Measurements from ENCODE around the gene ERCC6L2. TPM values are rescaled to one million over a fixed set of nuclear protein-coding genes. Genes with fewer than 3 reads are reported as not detected.

The ERCC6L2 gene, protein sequence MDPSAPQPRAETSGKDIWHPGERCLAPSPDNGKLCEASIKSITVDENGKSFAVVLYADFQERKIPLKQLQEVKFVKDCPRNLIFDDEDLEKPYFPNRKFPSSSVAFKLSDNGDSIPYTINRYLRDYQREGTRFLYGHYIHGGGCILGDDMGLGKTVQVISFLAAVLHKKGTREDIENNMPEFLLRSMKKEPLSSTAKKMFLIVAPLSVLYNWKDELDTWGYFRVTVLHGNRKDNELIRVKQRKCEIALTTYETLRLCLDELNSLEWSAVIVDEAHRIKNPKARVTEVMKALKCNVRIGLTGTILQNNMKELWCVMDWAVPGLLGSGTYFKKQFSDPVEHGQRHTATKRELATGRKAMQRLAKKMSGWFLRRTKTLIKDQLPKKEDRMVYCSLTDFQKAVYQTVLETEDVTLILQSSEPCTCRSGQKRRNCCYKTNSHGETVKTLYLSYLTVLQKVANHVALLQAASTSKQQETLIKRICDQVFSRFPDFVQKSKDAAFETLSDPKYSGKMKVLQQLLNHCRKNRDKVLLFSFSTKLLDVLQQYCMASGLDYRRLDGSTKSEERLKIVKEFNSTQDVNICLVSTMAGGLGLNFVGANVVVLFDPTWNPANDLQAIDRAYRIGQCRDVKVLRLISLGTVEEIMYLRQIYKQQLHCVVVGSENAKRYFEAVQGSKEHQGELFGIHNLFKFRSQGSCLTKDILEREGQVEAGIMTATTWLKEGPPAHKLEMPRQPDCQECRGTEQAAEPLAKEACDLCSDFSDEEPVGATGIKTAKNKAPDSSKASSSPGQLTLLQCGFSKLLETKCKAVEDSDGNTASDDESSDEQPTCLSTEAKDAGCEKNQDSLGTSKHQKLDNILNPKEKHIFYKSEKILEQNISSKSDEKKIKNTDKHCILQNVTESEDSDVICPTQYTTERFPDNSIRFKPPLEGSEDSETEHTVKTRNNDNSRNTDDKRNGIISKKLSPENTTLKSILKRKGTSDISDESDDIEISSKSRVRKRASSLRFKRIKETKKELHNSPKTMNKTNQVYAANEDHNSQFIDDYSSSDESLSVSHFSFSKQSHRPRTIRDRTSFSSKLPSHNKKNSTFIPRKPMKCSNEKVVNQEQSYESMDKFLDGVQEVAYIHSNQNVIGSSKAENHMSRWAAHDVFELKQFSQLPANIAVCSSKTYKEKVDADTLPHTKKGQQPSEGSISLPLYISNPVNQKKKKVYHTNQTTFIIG (N-terminal part only)
- 10 to 100 TPM in 2 of 4 donors, 1 to 10 TPM in 2; 4.9 to 27.5 (median 9.3) TPM for polyA plus RNA-seq
- long read RNA-seq, donor 1, full-length matches to known transcripts, result 2 of 8 reads
- long read RNA-seq, donor 1, partial matches to known transcripts, result 6 of 8 reads
- long read RNA-seq, donor 1, other reads (novel, unspliced or antisense), result 0 of 8 reads
- long read RNA-seq, donor 2, result 0 reads
- long read RNA-seq, donor 3, partial matches to known transcripts, result 0 of 2 reads
- long read RNA-seq, donor 3, other reads (novel, unspliced or antisense), result 0 of 2 reads
- long read RNA-seq, donor 4, result 0 reads
- long read RNA-seq, donor 5, result 0 reads
- long read RNA-seq, donor 6, partial matches to known transcripts, result 0 of 1 reads
- long read RNA-seq, donor 6, other reads (novel, unspliced or antisense), result 0 of 1 reads
- long read RNA-seq, donor 7, result 0 reads
- long read RNA-seq, donor 8, partial matches to known transcripts, result 0 of 1 reads
- long read RNA-seq, donor 8, other reads (novel, unspliced or antisense), result 0 of 1 reads
- long read RNA-seq, donor 9, result 0 reads
- long read RNA-seq, donor 10, partial matches to known transcripts, result 6 of 8 reads
- long read RNA-seq, donor 10, other reads (novel, unspliced or antisense), result 0 of 8 reads

DNA sequence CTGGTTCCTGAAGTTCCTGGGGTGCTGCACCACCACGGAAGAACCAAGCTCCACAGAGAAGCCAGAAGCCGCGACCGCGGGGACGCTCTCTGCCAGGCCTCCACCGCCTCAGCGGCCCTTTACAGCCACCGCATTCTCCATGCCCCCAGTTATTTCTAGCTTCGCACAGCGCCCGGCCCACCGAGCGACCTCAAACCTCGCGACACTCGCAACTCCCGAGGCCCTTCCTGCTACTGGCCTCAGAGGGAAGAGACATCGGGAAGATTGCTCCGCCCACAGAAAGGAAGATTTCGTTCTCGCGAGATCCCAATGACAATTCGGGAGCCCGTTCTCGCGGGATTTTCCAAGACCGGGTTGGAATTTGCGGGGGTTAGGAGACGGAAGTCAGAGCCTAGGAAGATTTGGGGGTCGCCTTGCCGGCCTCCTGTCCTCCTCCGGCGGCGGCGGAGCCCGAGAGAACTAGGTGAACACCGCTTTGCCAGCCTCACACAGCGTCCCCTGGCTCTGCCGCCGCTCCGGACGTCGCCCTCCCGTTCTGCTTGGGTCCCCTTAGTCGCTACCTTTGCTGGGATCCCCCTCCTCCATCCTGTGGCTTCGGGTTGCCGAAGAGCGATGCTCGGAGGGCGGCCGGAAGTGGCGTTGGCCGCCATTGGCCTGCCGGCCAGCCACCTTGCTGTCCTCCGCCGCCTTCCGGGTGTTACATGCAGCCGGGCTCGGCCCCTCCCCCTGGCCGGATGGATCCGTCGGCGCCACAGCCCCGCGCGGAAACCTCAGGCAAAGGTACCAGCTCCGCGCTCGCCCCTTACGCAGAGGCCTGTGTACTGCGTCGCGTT, at the start of gene ERCC6L2:
TSS of gene ERCC6L2 (plus strand) at position 387 of the 833 bp plus-strand sequence. CDS start at position 735, 348 bp downstream.
- H3K4me3 ChIP-seq (ENCODE audit: low read depth in 1 of 3, low read length in 3 of 3), result peak within 1 kb of the TSS in 1 of 3 donors; percentile 89
- H3K27me3 ChIP-seq (ENCODE audit: control insufficient read depth in 3 of 3, insufficient read depth in 3 of 3, low read length in 3 of 3), result no peaks in the 10 kb centered on the region
- no peak within 1 kb of the TSS for H3K27ac ChIP-seq (ENCODE audit: low read depth in 1 of 3, low read length in 2 of 3)
- H3K9me3 ChIP-seq (ENCODE audit: control insufficient read depth in 2 of 2, insufficient read depth in 1 of 2, low read depth in 1 of 2, low read length in 1 of 2), result no peaks in the 10 kb centered on the region
- H3K4me1 ChIP-seq (ENCODE audit: control insufficient read depth in 3 of 3, insufficient read depth in 2 of 3, low read depth in 1 of 3, low read length in 2 of 3), result peaks cover 0 to 7% (median 3%) of the 10 kb centered on the region in 3 donors
- DNase-seq, result peak; percentile 96 to 99
- 0% methylated on average over 58 to 74 of the region's 74 CpGs for WGBS, 3 donors
- peaks cover 0 to 3% (median 0%) of the 10 kb centered on the region in 3 donors for H3K36me3 ChIP-seq (ENCODE audit: control insufficient read depth in 3 of 3, insufficient read depth in 2 of 3, low read depth in 1 of 3, low read length in 3 of 3)
- no peak for FAIRE-seq

DNA sequence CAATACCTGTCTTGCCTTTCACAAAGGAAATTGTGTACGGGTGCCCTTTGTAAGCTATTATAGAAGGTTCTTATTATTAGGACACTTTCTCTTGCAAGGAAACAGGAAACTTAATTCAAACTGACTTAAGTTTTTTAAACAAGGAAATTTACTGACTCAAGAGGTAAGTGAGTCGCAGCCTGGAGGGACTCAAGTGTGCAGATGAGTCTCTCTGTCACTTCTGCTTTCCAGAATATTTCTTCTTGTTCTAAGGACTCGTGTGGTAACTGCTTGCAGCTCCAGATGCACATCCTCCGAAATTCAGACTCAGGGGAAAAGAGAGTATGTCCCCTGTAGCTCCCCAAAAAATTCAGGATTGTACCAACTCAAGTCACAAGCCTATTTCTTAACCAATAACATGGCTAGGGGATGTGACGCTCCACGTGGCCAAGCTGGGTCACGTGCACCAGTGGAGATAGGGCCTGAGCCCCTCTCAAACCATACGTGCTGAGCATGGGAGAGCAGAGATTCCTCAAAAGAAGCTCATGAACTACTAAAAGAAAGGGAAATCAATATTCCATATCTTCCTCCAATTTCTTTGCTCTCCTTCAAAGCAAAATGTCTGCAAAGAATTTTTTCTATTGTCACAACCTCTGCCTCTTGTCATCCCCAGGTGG, 49.2 kb upstream of the ERCC6L2 start:
- FAIRE-seq (no peak), DNase-seq (no peak)
- Histone ChIP-seq H3K4me3 (ENCODE audit: low read depth in 1 of 3, low read length in 3 of 3) (no peak overlapping the region), H3K36me3 (ENCODE audit: control insufficient read depth in 3 of 3, insufficient read depth in 2 of 3, low read depth in 1 of 3, low read length in 3 of 3) (peaks cover 0 to 2% (median 0%) of the 10 kb centered on the region in 3 donors), H3K27ac (ENCODE audit: low read depth in 1 of 3, low read length in 2 of 3) (no peak overlapping the region), H3K9me3 (ENCODE audit: control insufficient read depth in 2 of 2, insufficient read depth in 1 of 2, low read depth in 1 of 2, low read length in 1 of 2) (no peaks in the 10 kb centered on the region), H3K4me1 (ENCODE audit: control insufficient read depth in 3 of 3, insufficient read depth in 2 of 3, low read depth in 1 of 3, low read length in 2 of 3) (peaks cover 0 to 2% (median under 1%) of the 10 kb centered on the region in 3 donors), H3K27me3 (ENCODE audit: control insufficient read depth in 3 of 3, insufficient read depth in 3 of 3, low read length in 3 of 3) (no peaks in the 10 kb centered on the region)
- WGBS, 3 donors, result 78 to 90% (median 81%) methylated on average over 8 of the region's 8 CpGs

DNA sequence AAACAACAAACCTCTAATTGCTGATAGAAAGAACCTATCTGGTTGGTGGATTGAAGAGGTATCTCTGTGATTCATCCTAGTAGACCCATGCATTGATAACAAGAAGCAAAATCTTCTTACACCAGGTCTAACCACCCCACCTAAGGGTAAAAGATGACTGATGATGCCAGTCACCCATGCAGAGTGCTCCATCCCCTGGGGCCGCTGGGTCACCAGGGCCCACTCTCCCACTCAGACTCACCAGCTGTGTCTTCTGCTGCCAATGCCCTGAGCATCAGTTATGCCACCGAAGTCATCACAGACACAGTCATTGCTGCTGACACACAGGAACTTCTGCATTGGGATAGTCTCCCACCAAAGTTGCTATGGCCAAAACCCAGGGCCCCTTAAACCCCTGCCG, 44.7 kb upstream of the ERCC6L2 start:
- Histone ChIP-seq H3K27ac (ENCODE audit: low read depth in 1 of 3, low read length in 2 of 3) (no peak overlapping the region), H3K4me1 (ENCODE audit: control insufficient read depth in 3 of 3, insufficient read depth in 2 of 3, low read depth in 1 of 3, low read length in 2 of 3) (peaks cover 2 to 6% (median 2%) of the 10 kb centered on the region in 3 donors), H3K36me3 (ENCODE audit: control insufficient read depth in 3 of 3, insufficient read depth in 2 of 3, low read depth in 1 of 3, low read length in 3 of 3) (peaks cover 0 to 3% (median 0%) of the 10 kb centered on the region in 3 donors), H3K27me3 (ENCODE audit: control insufficient read depth in 3 of 3, insufficient read depth in 3 of 3, low read length in 3 of 3) (no peaks in the 10 kb centered on the region), H3K9me3 (ENCODE audit: control insufficient read depth in 2 of 2, insufficient read depth in 1 of 2, low read depth in 1 of 2, low read length in 1 of 2) (no peaks in the 10 kb centered on the region), H3K4me3 (ENCODE audit: low read depth in 1 of 3, low read length in 3 of 3) (no peak overlapping the region)
- DNase-seq (no peak), FAIRE-seq (no peak)
- 92 to 96% (median 93%) methylated on average over 3 of the region's 3 CpGs for WGBS, 3 donors

DNA sequence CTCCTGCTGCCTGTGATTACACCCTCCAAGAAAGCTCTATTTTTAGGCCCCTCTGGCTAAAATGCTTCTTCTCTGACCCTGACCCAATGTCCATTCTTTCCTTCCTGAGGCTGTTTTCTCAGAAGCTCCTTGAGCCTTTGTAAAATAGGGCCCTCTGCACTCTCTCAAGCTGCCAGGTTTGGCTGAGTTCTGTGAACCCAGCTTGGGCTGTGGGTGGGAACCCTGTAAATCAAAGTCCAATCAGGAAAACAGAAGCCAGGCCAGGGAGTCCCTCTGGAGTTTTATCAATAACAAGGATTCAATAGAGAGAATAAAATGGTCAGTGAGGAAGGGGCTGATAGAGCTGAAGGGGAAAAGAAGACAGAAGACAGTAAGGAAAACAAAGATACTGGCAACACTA, 43.7 kb upstream of the ERCC6L2 start:
- no peak for FAIRE-seq
- H3K4me3 ChIP-seq (ENCODE audit: low read depth in 1 of 3, low read length in 3 of 3), result no peak overlapping the region
- H3K27ac ChIP-seq (ENCODE audit: low read depth in 1 of 3, low read length in 2 of 3), result peak overlapping the region in 1 of 3 donors; percentile 39
- H3K9me3 ChIP-seq (ENCODE audit: control insufficient read depth in 2 of 2, insufficient read depth in 1 of 2, low read depth in 1 of 2, low read length in 1 of 2), result no peaks in the 10 kb centered on the region
- peaks cover 2 to 6% (median 2%) of the 10 kb centered on the region in 3 donors for H3K4me1 ChIP-seq (ENCODE audit: control insufficient read depth in 3 of 3, insufficient read depth in 2 of 3, low read depth in 1 of 3, low read length in 2 of 3)
- DNase-seq, result peak; percentile 29 to 45
- no peaks in the 10 kb centered on the region for H3K27me3 ChIP-seq (ENCODE audit: control insufficient read depth in 3 of 3, insufficient read depth in 3 of 3, low read length in 3 of 3)
- peaks cover 0 to 3% (median 0%) of the 10 kb centered on the region in 3 donors for H3K36me3 ChIP-seq (ENCODE audit: control insufficient read depth in 3 of 3, insufficient read depth in 2 of 3, low read depth in 1 of 3, low read length in 3 of 3)

DNA sequence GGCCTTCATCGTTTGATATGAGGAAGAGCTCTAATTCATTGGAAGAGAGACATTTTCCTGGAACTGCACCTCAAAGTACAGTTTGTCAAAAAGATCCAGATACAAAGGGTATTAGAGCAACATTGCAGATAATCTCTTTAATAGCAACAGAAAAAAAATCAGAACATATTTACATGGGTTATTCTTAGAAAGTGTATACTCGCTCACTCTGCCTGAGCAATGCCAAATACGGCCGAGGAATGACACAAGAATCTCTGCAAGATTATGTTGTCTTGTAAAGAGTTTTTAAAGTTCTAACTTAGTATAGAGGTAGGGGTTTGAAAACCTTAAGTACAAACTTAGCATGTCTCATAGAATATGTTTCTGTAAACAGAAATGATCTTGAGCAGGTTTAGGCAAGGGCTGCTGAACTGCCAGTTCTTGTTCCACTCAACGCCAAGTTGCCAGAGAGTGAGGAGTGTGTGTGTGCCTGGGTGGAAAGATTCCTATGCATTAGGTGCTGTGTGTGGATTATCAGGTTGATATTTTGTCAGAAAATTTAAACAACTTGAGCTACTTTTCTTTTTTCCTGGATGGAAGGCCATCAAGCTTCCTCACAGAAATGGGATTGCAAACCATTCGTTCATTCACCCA, 41.8 kb upstream of the ERCC6L2 start:
- WGBS, 3 donors, result 86 to 93% (median 92%) methylated on average over 6 of the region's 6 CpGs
- FAIRE-seq, result no peak
- no peaks in the 10 kb centered on the region for H3K27me3 ChIP-seq (ENCODE audit: control insufficient read depth in 3 of 3, insufficient read depth in 3 of 3, low read length in 3 of 3)
- H3K4me1 ChIP-seq (ENCODE audit: control insufficient read depth in 3 of 3, insufficient read depth in 2 of 3, low read depth in 1 of 3, low read length in 2 of 3), result peaks cover 2 to 6% (median 2%) of the 10 kb centered on the region in 3 donors
- no peak overlapping the region for H3K27ac ChIP-seq (ENCODE audit: low read depth in 1 of 3, low read length in 2 of 3)
- H3K9me3 ChIP-seq (ENCODE audit: control insufficient read depth in 2 of 2, insufficient read depth in 1 of 2, low read depth in 1 of 2, low read length in 1 of 2), result no peaks in the 10 kb centered on the region
- DNase-seq, result no peak
- peaks cover 0 to 3% (median 0%) of the 10 kb centered on the region in 3 donors for H3K36me3 ChIP-seq (ENCODE audit: control insufficient read depth in 3 of 3, insufficient read depth in 2 of 3, low read depth in 1 of 3, low read length in 3 of 3)
- no peak overlapping the region for H3K4me3 ChIP-seq (ENCODE audit: low read depth in 1 of 3, low read length in 3 of 3)

DNA sequence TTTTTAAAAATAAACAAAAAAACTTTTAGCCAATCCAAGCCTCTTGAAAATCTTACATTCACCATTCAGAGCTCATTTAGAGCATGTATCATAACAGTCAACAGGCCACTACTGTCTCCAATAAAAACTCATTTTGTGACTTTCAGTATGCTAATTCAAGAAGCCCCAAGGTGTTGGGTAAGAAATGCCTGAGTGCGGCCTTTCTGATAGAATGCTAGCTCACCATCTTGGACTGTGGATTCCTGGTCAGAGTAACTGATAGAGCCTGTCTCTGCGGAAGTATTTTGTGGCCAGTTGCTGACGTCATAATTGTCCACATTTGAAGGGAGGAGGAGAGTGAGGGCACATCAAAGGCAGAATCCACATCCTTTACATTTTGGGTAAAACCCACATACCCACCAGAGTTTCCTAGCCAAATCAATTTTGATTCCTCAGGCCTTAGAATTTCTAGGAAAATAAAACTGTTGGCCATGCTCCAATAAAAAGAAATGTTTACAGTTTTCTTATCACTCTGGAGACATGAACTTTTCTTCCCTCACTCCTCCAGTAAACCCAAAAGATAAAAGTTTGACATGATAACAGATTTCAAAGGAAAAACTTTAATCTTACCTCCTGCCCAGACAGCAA, 41.1 kb upstream of the ERCC6L2 start:
- peaks cover 0 to 3% (median 0%) of the 10 kb centered on the region in 3 donors for H3K36me3 ChIP-seq (ENCODE audit: control insufficient read depth in 3 of 3, insufficient read depth in 2 of 3, low read depth in 1 of 3, low read length in 3 of 3)
- WGBS, 3 donors, result 56 to 73% (median 72%) methylated on average over 3 of the region's 3 CpGs
- no peaks in the 10 kb centered on the region for H3K27me3 ChIP-seq (ENCODE audit: control insufficient read depth in 3 of 3, insufficient read depth in 3 of 3, low read length in 3 of 3)
- H3K4me3 ChIP-seq (ENCODE audit: low read depth in 1 of 3, low read length in 3 of 3), result no peak overlapping the region
- peaks cover 0 to 4% of the 10 kb centered on the region in 2 donors for H3K9me3 ChIP-seq (ENCODE audit: control insufficient read depth in 2 of 2, insufficient read depth in 1 of 2, low read depth in 1 of 2, low read length in 1 of 2)
- no peak for FAIRE-seq
- peak; percentile 18 to 20 for DNase-seq
- peaks cover 2 to 6% (median 2%) of the 10 kb centered on the region in 3 donors for H3K4me1 ChIP-seq (ENCODE audit: control insufficient read depth in 3 of 3, insufficient read depth in 2 of 3, low read depth in 1 of 3, low read length in 2 of 3)
- no peak overlapping the region for H3K27ac ChIP-seq (ENCODE audit: low read depth in 1 of 3, low read length in 2 of 3)
